ENCODE measurements around the gene PEX5L. TPM values are rescaled to one million over a fixed set of nuclear protein-coding genes. Genes with fewer than 3 reads are reported as not detected.

The PEX5L gene
- total RNA-seq, 1 experiment from 2014 or later = not detected

GRCh38 chr3:179750720-179751328 lies 285.9 kb downstream of the PEX5L start:
- no peak overlapping the region for H3K4me2 ChIP-seq (ENCODE audit: low read length)
- DNase-seq (ENCODE audit: low read depth, low spot score) = no peak
- no peak overlapping the region for H3K27ac ChIP-seq (ENCODE audit: low read depth, low read length)
- peaks cover 0 to 16% of the 10 kb centered on the region in 2 experiments; a peak in 2 of 4 replicates for H3K36me3 ChIP-seq (ENCODE audit: control insufficient read depth in 1 of 2, insufficient read depth in 2 of 2, low read length in 2 of 2)
- no peaks in the 10 kb centered on the region for H3K27me3 ChIP-seq (ENCODE audit: insufficient read depth, low read length)
- ChIA-PET POLR2A (no interaction called here), CTCF (interaction anchor here (2.7 kb wide), 1 partner anchor 845 kb away, joined by 6 read pairs; no protein-coding TSS in a partner anchor), RAD21 (ENCODE audit: low non-redundant PET in 1 of 2, low total read pairs in 2 of 2, uncharacterized antibody in 2 of 2, unreplicated experiment in 2 of 2) (no interaction called here)
- BruUV-seq (replicated peaks) = no TSS peak
- intact Hi-C loops (cut with micrococcal nuclease) = no loop called here
- H3K4me3 ChIP-seq (replicated peaks in 1 of 2; ENCODE audit: low read depth in 1 of 2, low read length in 2 of 2) = no peak overlapping the region
- H3K4me1 ChIP-seq (ENCODE audit: control insufficient read depth in 1 of 2, insufficient read depth in 2 of 2, low read length in 2 of 2) = no peaks in the 10 kb centered on the region
- no peaks in the 10 kb centered on the region for H3K9me3 ChIP-seq (ENCODE audit: control insufficient read depth in 1 of 2, insufficient read depth in 1 of 2, low read depth in 1 of 2, low read length in 2 of 2)
- H3K9ac ChIP-seq (ENCODE audit: low read length) = no peak overlapping the region
- no peaks in the 10 kb centered on the region for H3K79me2 ChIP-seq (ENCODE audit: insufficient read depth, low read length)
- no peaks in the 10 kb centered on the region for H4K20me1 ChIP-seq (ENCODE audit: insufficient read depth)
- TF ChIP-seq, protein P1, sequence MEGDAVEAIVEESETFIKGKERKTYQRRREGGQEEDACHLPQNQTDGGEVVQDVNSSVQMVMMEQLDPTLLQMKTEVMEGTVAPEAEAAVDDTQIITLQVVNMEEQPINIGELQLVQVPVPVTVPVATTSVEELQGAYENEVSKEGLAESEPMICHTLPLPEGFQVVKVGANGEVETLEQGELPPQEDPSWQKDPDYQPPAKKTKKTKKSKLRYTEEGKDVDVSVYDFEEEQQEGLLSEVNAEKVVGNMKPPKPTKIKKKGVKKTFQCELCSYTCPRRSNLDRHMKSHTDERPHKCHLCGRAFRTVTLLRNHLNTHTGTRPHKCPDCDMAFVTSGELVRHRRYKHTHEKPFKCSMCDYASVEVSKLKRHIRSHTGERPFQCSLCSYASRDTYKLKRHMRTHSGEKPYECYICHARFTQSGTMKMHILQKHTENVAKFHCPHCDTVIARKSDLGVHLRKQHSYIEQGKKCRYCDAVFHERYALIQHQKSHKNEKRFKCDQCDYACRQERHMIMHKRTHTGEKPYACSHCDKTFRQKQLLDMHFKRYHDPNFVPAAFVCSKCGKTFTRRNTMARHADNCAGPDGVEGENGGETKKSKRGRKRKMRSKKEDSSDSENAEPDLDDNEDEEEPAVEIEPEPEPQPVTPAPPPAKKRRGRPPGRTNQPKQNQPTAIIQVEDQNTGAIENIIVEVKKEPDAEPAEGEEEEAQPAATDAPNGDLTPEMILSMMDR (IDR thresholded peaks at IDR 0.05 in 2 of 3, conservative IDR thresholded peaks at IDR 0.05 in 1 of 3; ENCODE audit: borderline replicate concordance in 1 of 3, insufficient read depth in 1 of 3, low read depth in 2 of 3, low read length in 2 of 3) = peak; percentile 32 to 71 (median 70); a peak in 5 of 6 replicates
- TF ChIP-seq, protein P2, sequence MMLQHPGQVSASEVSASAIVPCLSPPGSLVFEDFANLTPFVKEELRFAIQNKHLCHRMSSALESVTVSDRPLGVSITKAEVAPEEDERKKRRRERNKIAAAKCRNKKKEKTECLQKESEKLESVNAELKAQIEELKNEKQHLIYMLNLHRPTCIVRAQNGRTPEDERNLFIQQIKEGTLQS (IDR thresholded peaks at IDR 0.05) = no peak
- peak; percentile 49; the same call in 1 of the 2 replicates for TF ChIP-seq RAD21 (IDR thresholded peaks at IDR 0.05; ENCODE audit: low read depth)
- no peak for TF ChIP-seq TCF7L2 (IDR thresholded peaks at IDR 0.05; ENCODE audit: borderline replicate concordance, extremely low read depth, insufficient read depth, insufficient read length)
- H3K9me2 ChIP-seq (ENCODE audit: insufficient read depth) = no peaks in the 10 kb centered on the region
- H2AFZ ChIP-seq (ENCODE audit: low read depth, low read length, poor library complexity, severe bottlenecking) = no peak overlapping the region
- ATAC-seq = peak; percentile 83

- DNase-seq (ENCODE audit: low read depth, low spot score) (no peak), ATAC-seq (no peak)
- H3K9ac ChIP-seq (ENCODE audit: low read length) = no peak overlapping the region
- H3K4me1 ChIP-seq (ENCODE audit: control insufficient read depth in 1 of 2, insufficient read depth in 2 of 2, low read length in 2 of 2) = no peaks in the 10 kb centered on the region
- no TSS peak for BruUV-seq (replicated peaks)
- no peak overlapping the region for H3K4me3 ChIP-seq (replicated peaks in 1 of 2; ENCODE audit: low read depth in 1 of 2, low read length in 2 of 2)
- no peak overlapping the region for H3K4me2 ChIP-seq (ENCODE audit: low read length)
- POLR2A ChIA-PET = no interaction called here
- no peaks in the 10 kb centered on the region for H4K20me1 ChIP-seq (ENCODE audit: insufficient read depth)
- CTCF ChIA-PET = no interaction called here
- H3K36me3 ChIP-seq (ENCODE audit: control insufficient read depth in 1 of 2, insufficient read depth in 2 of 2, low read length in 2 of 2) = peaks cover 2 to 16% of the 10 kb centered on the region in 2 experiments; a peak in 2 of 4 replicates
- RAD21 ChIA-PET (ENCODE audit: low non-redundant PET in 1 of 2, low total read pairs in 2 of 2, uncharacterized antibody in 2 of 2, unreplicated experiment in 2 of 2) = no interaction called here
- H3K9me2 ChIP-seq (ENCODE audit: insufficient read depth) = no peaks in the 10 kb centered on the region
- H3K27me3 ChIP-seq (ENCODE audit: insufficient read depth, low read length) = no peaks in the 10 kb centered on the region
- intact Hi-C loops (cut with micrococcal nuclease) = no loop called here
- H3K9me3 ChIP-seq (ENCODE audit: control insufficient read depth in 1 of 2, insufficient read depth in 1 of 2, low read depth in 1 of 2, low read length in 2 of 2) = no peaks in the 10 kb centered on the region
- H3K79me2 ChIP-seq (ENCODE audit: insufficient read depth, low read length) = no peaks in the 10 kb centered on the region
- H2AFZ ChIP-seq (ENCODE audit: low read depth, low read length, poor library complexity, severe bottlenecking) = no peak overlapping the region
- no peak overlapping the region for H3K27ac ChIP-seq (ENCODE audit: low read depth, low read length)
- TF ChIP-seq, protein P1 (IDR thresholded peaks at IDR 0.05 in 2 of 3, conservative IDR thresholded peaks at IDR 0.05 in 1 of 3; ENCODE audit: borderline replicate concordance in 1 of 3, insufficient read depth in 1 of 3, low read depth in 2 of 3, low read length in 2 of 3) = no peak
- TF ChIP-seq CEBPB (IDR thresholded peaks at IDR 0.05; ENCODE audit: low read depth) = no peak
- TF ChIP-seq EZH2 (IDR thresholded peaks at IDR 0.05) = no peak
- TF ChIP-seq REST (IDR thresholded peaks at IDR 0.05; ENCODE audit: low read depth) = no peak
Measured at GRCh38 chr3:179745716-179746115, 291.0 kb downstream of the PEX5L start.

Data from HCT116 (cell line).